Measurements from ENCODE around the gene CDH23. TPM values are rescaled to one million over a fixed set of nuclear protein-coding genes. Genes with fewer than 3 reads are reported as not detected.

CDH23 gene
- total RNA-seq, 2 experiments from 2014 or later = 4.0 to 4.5 TPM

DNA sequence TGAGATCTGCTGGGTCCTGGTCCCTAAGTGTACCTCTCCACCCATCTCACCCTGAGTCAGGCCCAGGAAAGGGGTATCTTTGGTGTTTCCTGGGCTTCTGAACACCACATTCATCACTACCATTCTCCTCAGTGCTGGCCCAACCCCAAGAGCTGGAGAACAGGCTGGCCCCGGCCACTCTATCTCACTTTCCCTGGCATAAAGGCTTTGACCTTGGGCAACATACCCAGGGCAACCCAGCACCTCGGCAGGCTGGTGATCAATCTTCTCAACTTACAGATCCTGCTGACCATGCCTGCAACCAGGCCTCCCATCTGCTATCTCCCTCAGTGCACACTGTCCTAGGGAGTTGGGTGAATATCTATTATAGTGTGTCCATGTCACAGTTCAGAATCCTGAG lies 374.5 kb downstream of the CDH23 start:
- H3K36me3 Mint-ChIP-seq (ENCODE audit: low read depth) = peaks cover 51% of the 10 kb centered on the region
- peak overlapping the region; percentile 86 for H3K27ac Mint-ChIP-seq
- DNase-seq = no peak
- H3K4me1 Mint-ChIP-seq = peaks cover 85% of the 10 kb centered on the region
- POLR2A ChIA-PET = interaction anchor here (1.5 kb wide), 1 partner anchor 14 kb away, joined by 6 read pairs; no protein-coding TSS in a partner anchor
- CTCF ChIA-PET = interaction anchor here (1.2 to 4.4 kb wide), 6 partner anchors 8 to 46 kb away, joined by 3 to 39 read pairs (median 13); no protein-coding TSS in a partner anchor
- no peaks in the 10 kb centered on the region for H3K27me3 Mint-ChIP-seq
- H3K9me3 Mint-ChIP-seq = no peaks in the 10 kb centered on the region
- peak overlapping the region; percentile 95 for H3K4me3 Mint-ChIP-seq

DNA sequence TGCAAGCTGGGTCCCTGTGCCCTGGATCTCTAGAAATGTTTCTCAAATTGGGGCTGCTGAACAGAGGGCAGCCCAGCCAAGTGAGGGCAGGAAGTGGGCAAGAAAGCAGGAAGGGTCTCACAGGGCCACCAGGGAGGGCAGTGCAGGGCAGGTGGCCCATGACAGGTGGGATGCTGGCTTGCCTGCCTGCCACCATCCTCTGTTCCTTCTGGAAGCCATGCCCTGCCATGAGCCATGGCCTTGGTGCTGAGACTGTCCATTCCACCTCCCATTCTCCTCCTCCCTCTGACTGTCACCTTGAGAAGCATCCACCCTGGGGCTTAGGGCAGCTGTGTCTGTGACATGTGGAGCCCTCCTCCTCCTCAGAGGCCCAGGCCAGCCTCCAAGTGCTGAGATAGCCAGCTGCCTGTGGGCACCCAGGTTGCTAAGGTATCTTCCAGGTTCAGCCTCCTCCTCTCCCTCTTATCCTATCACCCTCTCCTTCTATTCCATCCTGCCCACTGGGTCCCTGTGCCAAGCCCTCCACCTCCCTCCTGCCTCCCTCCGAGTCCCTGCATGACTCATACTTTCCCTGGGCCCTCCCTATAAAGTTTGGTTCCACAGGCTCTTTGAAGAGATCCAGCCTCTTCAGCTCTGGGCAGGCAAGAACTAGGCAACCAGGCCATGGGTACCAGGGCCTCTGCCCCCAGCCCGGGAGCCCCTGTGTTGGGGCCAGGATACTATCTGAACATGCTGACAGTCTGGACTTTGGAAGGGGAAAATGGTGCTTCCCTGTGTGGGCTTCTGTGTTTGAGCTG lies 375.3 kb downstream of the CDH23 start:
- CTCF ChIA-PET = interaction anchor here (0.6 to 4.4 kb wide), 20 partner anchors 9 to 446 kb away, joined by 3 to 39 read pairs (median 8); no protein-coding TSS in a partner anchor
- peak; percentile 37 for DNase-seq

DNA sequence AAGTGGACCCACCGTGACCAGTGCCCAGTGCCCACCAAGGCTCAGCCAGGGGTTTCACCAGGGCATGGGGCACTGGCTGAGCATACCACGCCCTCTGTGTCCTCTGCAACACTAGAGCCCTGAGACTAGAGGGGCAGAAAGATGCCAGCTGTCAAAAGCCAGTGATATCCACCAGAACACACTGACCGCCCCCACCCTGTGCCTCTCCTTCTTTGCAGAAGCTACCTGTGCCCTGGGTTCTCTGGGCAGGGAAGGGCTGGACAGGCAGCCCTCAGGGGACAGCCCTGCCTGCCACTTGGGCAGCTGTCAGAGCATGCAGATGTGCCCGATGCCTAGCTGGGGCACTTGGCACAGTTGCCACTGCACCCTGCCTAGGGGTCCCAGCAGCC lies 376.1 kb downstream of the CDH23 start:
- Mint-ChIP-seq H3K27ac (peak overlapping the region; percentile 86), H3K4me1 (peaks cover 80% of the 10 kb centered on the region), H3K9me3 (peaks cover 3% of the 10 kb centered on the region), H3K36me3 (ENCODE audit: low read depth) (peaks cover 42% of the 10 kb centered on the region), H3K4me3 (peak overlapping the region; percentile 95), H3K27me3 (no peaks in the 10 kb centered on the region)
- POLR2A ChIA-PET = interaction anchor here (1.0 to 1.9 kb wide), 4 partner anchors 10 to 46 kb away, joined by 3 to 7 read pairs (median 6); no protein-coding TSS in a partner anchor
- CTCF ChIA-PET = interaction anchor here (0.8 to 4.4 kb wide), 27 partner anchors 9 to 559 kb away, joined by 3 to 39 read pairs (median 5); partner anchors contain the start of gene PSAP
- no peak for DNase-seq

More for the DNA sequence above, 375.3 kb downstream of the CDH23 start:
- H3K36me3 Mint-ChIP-seq (ENCODE audit: low read depth) = peaks cover 45% of the 10 kb centered on the region
- H3K27me3 Mint-ChIP-seq = no peaks in the 10 kb centered on the region
- POLR2A ChIA-PET = interaction anchor here (1.0 to 1.5 kb wide), 3 partner anchors 9 to 45 kb away, joined by 3 to 6 read pairs (median 6); no protein-coding TSS in a partner anchor
- H3K4me3 Mint-ChIP-seq = peak overlapping the region; percentile 95
- H3K4me1 Mint-ChIP-seq = peaks cover 85% of the 10 kb centered on the region
- H3K27ac Mint-ChIP-seq = peak overlapping the region; percentile 86
- no peaks in the 10 kb centered on the region for H3K9me3 Mint-ChIP-seq

DNA sequence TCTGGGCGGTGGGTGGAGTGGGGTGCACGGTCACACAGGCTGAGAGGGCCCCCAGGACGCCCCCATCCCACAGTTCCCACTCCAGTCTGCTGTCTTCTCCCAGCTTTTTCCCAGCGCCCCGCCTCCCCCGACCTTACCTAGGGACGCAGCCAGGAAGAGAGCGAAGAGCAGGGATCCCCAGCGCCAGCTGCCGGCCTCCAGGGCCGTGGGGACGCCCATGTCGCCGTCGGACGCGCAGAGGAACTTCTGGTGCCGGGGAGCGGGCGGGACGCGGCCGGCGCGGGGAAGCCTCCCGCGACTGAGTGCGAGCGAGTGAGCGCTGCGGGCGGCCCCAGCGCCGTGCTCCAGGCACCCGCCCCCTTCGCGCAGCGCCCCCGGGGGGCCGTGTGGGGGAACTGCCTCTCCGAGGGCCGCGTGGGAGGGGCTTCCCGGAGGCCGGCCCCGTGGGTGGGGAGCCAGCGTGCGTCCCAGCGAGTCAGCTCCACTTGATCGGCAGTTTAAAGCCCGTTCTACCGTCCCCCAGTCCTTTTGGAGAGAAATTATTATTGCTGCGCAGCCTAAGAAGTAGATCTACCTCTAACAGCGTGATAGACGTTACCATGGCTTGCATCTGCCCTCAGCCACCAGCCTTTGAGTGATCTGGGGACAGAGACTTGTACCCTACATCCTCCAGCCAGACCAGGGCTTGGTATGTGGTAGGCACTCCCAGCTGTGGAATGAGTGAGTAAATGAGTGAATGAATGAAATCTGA lies 376.7 kb downstream of the CDH23 start, which contains the start of gene VSIR:
Gene VSIR, minus strand, starts transcription at position 300 of the 751 bp plus-strand sequence. Its CDS starts 81 bp downstream, at position 219.
- H3K4me1 Mint-ChIP-seq = peaks cover 76% of the 10 kb centered on the region
- peaks cover 3% of the 10 kb centered on the region for H3K9me3 Mint-ChIP-seq
- H3K27ac Mint-ChIP-seq = peak within 1 kb of the TSS; percentile 86
- POLR2A ChIA-PET = interaction anchor here (0.5 to 1.9 kb wide), 6 partner anchors 10 to 451 kb away, joined by 3 to 7 read pairs (median 3); no protein-coding TSS in a partner anchor
- H3K36me3 Mint-ChIP-seq (ENCODE audit: low read depth) = peaks cover 37% of the 10 kb centered on the region
- CTCF ChIA-PET = interaction anchor here (0.7 to 4.4 kb wide), 39 partner anchors 9 to 559 kb away, joined by 3 to 39 read pairs (median 4); partner anchors contain the start of genes CDH23 and PSAP
- H3K27me3 Mint-ChIP-seq = no peaks in the 10 kb centered on the region
- H3K4me3 Mint-ChIP-seq = peak within 1 kb of the TSS; percentile 95
- peak; percentile 91 for DNase-seq

DNA sequence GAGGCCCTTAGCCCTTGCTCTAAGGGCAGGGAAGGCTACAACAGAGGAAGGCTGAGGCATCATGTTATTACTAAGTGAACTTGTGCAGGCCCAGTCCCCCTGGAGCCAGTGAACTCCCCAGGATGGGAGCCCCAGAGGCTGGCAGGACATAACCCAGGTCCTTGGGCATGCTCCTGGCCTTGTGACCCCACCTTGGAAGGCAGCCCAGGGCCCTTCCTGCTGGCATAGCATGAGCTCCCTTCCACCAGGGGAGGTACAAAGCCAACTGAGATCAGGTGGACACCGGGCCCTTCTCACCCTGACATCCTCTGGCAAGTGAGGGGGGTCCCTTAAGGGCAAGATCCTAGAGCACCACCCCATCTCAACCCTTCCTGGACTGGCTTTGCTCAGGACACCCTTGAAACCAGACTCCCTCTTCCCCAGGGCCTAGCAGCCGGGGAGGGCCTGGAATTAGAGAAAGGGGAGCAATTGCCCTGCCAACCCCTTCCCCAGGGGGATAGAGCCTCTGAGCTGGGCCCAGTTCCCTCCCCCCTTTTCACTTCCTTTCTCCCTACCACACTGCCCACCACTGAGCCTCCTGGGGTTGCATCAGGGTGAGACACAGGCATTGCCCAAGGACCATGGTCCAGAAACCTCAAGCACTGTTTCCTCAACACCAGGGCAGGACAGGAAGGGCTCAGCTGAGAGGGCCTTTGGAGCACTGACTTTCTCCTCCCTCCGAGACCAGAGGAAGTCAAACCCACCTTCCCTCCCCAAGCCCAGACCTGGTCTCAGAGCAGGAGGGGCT lies 378.4 kb downstream of the CDH23 start:
- peaks cover 3% of the 10 kb centered on the region for H3K9me3 Mint-ChIP-seq
- H3K27ac Mint-ChIP-seq = peak overlapping the region; percentile 80
- no peak for DNase-seq
- ChIA-PET CTCF (interaction anchor here (1.3 to 4.4 kb wide), 11 partner anchors 12 to 379 kb away, joined by 4 to 39 read pairs (median 19); partner anchors contain the start of gene CDH23), POLR2A (interaction anchor here (0.6 kb wide), 1 partner anchor 1429 kb away, joined by 4 read pairs; no protein-coding TSS in a partner anchor)
- peaks cover 24% of the 10 kb centered on the region for H3K36me3 Mint-ChIP-seq (ENCODE audit: low read depth)
- peak overlapping the region; percentile 28 for H3K4me3 Mint-ChIP-seq
- no peaks in the 10 kb centered on the region for H3K27me3 Mint-ChIP-seq
- peaks cover 75% of the 10 kb centered on the region for H3K4me1 Mint-ChIP-seq

DNA sequence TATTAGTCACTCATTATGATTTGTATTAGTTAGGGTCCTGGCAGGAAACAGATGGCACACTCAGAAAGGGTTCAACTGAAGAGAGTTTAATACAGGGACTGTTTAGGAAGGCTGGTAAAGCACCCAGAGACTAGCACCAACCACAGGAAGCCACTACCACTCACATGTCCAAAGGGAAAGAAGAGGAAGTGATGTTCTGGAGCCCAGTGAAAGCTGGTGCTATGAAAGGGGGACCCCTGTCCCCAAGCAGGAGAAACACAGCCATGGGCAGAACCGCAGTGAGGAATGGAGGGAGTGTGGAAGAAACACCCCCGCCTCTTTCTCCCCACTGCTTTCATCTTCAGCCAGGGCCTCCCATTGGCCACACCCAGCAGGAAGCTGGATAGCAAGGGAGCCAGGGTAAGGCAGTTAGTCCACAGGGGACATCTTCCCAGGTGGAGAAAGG lies 379.8 kb downstream of the CDH23 start:
- Mint-ChIP-seq H3K9me3 (peaks cover 3% of the 10 kb centered on the region), H3K4me1 (peaks cover 70% of the 10 kb centered on the region), H3K27me3 (no peaks in the 10 kb centered on the region), H3K27ac (peak overlapping the region; percentile 63), H3K36me3 (ENCODE audit: low read depth) (peaks cover 12% of the 10 kb centered on the region), H3K4me3 (no peak overlapping the region)
- POLR2A ChIA-PET = no interaction called here
- DNase-seq = no peak
- CTCF ChIA-PET = interaction anchor here (0.6 to 1.6 kb wide), 5 partner anchors 9 to 563 kb away, joined by 3 to 4 read pairs (median 4); no protein-coding TSS in a partner anchor

DNA sequence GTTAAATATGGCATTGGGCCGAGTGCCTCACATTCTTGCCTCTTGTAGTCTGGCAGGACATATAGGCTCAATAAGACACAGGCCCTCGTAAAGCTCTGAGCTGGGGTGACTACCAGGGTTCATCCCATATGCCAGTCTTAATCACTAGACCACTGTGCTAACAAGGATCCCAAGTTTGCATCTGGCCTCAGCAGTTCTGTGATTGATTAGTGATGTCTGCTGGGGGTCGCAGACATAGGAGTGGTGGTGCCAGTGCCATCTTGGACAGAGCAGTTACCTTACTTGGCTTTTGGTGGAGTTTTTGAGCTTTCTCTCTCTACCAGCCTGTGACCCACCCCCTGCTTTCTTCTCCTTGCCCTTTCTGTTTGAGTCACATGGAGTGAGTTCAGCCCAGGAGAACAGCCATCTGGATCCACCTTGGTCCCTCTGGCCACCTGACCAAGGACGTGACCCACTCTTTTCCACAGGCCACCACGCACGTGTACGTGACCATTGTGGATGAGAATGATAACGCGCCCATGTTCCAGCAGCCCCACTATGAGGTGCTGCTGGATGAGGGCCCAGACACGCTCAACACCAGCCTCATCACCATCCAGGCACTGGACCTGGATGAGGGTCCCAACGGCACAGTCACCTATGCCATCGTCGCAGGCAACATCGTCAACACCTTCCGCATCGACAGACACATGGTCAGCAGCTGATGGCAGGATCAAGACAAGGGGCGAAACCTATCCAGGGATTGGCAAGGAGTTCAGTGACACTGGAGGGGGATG lies 380.7 kb downstream of the CDH23 start:
- H3K4me1 Mint-ChIP-seq = peaks cover 63% of the 10 kb centered on the region
- peaks cover 3% of the 10 kb centered on the region for H3K36me3 Mint-ChIP-seq (ENCODE audit: low read depth)
- H3K27ac Mint-ChIP-seq = no peak overlapping the region
- ChIA-PET POLR2A (no interaction called here), CTCF (interaction anchor here (0.9 to 1.0 kb wide), 2 partner anchors 52 to 66 kb away, joined by 3 to 4 read pairs; no protein-coding TSS in a partner anchor)
- DNase-seq = no peak
- H3K4me3 Mint-ChIP-seq = no peak overlapping the region
- H3K27me3 Mint-ChIP-seq = no peaks in the 10 kb centered on the region
- peaks cover 3% of the 10 kb centered on the region for H3K9me3 Mint-ChIP-seq

DNA sequence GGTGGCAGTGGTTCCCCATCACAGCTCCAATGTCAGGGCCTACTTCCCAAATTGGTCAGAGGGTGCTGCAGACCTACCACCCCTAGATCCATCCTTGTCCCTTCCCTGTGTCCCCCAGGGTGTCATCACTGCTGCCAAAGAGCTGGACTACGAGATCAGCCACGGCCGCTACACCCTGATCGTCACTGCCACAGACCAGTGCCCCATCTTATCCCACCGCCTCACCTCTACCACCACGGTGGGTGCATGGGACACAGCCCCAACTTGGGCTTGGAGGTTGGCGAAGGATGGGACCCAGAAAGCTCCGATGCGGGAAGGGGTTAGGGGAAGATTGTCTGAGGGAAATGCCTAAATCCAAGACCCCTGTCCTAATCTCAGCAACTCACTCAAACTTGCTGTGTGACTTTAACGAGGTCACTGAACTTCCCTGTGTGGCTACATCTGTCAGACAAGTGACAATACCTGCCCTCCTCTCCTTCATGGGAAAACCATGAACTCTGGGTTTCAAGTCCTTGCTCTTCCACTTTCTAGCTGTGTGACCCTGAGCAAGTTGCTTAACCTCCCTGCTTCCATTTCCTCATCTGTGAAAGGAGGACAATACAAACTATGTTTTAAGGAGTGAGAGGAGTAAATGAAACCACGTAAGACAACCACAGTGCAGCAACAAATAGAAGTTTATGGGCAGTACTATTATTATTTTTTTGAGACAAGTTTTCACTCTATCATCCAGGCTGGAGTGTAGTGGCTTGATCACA lies 381.5 kb downstream of the CDH23 start:
- no peak for DNase-seq
- H3K9me3 Mint-ChIP-seq = peaks cover 3% of the 10 kb centered on the region
- CTCF ChIA-PET = interaction anchor here (0.5 to 1.1 kb wide), 3 partner anchors 49 to 67 kb away, joined by 3 to 4 read pairs (median 3); no protein-coding TSS in a partner anchor
- POLR2A ChIA-PET = no interaction called here
- H3K27ac Mint-ChIP-seq = no peak overlapping the region
- H3K27me3 Mint-ChIP-seq = no peaks in the 10 kb centered on the region
- peaks cover 3% of the 10 kb centered on the region for H3K36me3 Mint-ChIP-seq (ENCODE audit: low read depth)
- no peak overlapping the region for H3K4me3 Mint-ChIP-seq
- peaks cover 70% of the 10 kb centered on the region for H3K4me1 Mint-ChIP-seq

DNA sequence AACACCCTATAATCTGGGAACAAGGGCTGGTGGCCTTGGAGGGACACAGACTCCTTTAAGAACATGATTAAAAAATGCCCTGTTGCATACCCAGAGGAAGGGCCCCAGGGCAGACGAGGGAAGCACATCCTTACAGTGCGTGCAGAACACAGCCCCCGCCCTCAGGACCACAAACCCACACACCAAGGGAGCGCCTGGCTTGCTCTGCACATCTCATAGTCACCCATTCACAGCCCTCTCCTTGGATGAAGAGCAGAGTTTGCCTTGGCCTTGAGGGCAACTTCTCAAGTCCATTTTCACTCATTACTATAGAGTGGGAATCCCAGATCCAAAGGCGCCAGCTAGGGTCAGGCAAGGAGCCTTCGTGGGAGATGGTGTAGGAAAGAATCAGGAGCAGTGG lies 382.9 kb downstream of the CDH23 start:
- Mint-ChIP-seq H3K36me3 (ENCODE audit: low read depth) (peaks cover 3% of the 10 kb centered on the region), H3K27me3 (no peaks in the 10 kb centered on the region), H3K9me3 (peaks cover 3% of the 10 kb centered on the region), H3K4me3 (no peak overlapping the region), H3K27ac (peak overlapping the region; percentile 68), H3K4me1 (peaks cover 60% of the 10 kb centered on the region)
- CTCF ChIA-PET = no interaction called here
- POLR2A ChIA-PET = no interaction called here
- peak; percentile 36 for DNase-seq

DNA sequence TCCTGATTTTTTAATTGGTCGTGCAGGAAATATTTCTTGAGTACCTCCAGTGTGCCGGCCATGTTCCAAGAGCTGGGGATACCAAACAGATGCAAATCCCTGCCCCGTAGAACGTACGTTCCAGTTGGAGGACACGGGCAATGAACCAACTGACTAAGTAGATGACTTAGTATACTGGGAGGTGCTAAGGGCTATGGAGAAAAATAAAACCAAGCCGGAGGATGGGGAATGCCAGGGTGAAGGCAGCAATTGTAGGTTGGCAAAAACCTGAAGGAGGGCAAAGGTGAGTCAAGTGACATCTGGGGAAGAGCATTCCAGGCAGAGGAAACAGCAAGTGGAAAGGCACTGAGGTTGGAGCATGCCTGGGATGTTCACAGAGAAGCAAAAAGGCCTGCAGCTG lies 383.4 kb downstream of the CDH23 start:
- CTCF ChIA-PET = no interaction called here
- H3K4me3 Mint-ChIP-seq = no peak overlapping the region
- H3K4me1 Mint-ChIP-seq = peaks cover 55% of the 10 kb centered on the region

DNA sequence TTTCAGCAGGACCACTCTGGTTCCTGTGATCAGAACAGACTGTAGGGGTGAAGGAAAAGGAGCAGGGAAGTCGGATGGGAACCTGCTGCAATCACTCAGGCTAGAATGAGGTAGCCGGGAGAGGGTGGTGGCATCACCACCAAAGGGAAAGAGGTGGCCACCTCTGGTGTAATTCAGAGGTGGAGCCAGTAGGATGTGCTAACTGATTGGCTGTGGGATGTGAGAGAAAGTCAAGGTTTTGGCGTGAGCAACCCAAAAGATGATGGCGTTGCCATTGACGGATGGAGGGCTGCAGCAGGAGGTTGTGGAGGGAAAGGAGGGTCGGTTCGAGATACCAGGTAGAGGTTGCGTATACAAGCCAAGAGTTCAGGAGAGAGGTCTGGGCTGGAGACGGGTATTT lies 384.0 kb downstream of the CDH23 start:
- H3K4me1 Mint-ChIP-seq = peaks cover 49% of the 10 kb centered on the region
- DNase-seq = no peak
- peaks cover 3% of the 10 kb centered on the region for H3K9me3 Mint-ChIP-seq
- H3K36me3 Mint-ChIP-seq (ENCODE audit: low read depth) = peaks cover 3% of the 10 kb centered on the region
- no peak overlapping the region for H3K4me3 Mint-ChIP-seq
- ChIA-PET CTCF (no interaction called here), POLR2A (no interaction called here)
- no peaks in the 10 kb centered on the region for H3K27me3 Mint-ChIP-seq
- H3K27ac Mint-ChIP-seq = no peak overlapping the region

More for the DNA sequence above, 383.4 kb downstream of the CDH23 start:
- DNase-seq = no peak
- Mint-ChIP-seq H3K27me3 (no peaks in the 10 kb centered on the region), H3K36me3 (ENCODE audit: low read depth) (peaks cover 3% of the 10 kb centered on the region), H3K27ac (peak overlapping the region; percentile 10), H3K9me3 (peaks cover 3% of the 10 kb centered on the region)
- POLR2A ChIA-PET = no interaction called here

All from activated CD4-positive, alpha-beta T cell treated with anti-CD3 and anti-CD28 coated beads, Interleukin-2, amount 10 ng/mL, durations not matched to agents 7 days and 5 days (primary cell).